Heart left ventricle (tissue), 16 donors: ENCODE data around the gene PRPF6. TPM values are rescaled to one million over a fixed set of nuclear protein-coding genes. Genes with fewer than 3 reads are reported as not detected.

Source experiments
- ATAC-seq, 4 donors: fragments of 200-7000 bp; cut with Tn5 transposase; one replicate each; pipeline ENCODE4 v1.9.1; 2020 to 2022; ENCODE audit warnings: moderate library complexity in 4 of 4, mild to moderate bottlenecking in 3 of 4, moderate number of reproducible peaks in 1 of 4
- DNase-seq, 5 donors: peaks; one replicate each; pipeline ENCODE4 v3.0.0-alpha.2; 2020
- H3K27ac ChIP-seq, 12 donors: fragments of 200-600 bp; sonication (generic) in 4 of 12; one replicate each; pipeline versions ENCODE4 v1.5.0 to v1.8.0; 2016 to 2022; ENCODE audit warnings: mild to moderate bottlenecking in 2 of 12
- H3K27me3 ChIP-seq, 9 donors: fragments of 200-600 bp; sonication (generic) in 2 of 9; one replicate each; pipeline versions ENCODE4 v1.5.1 to v1.8.0; 2016 to 2022; ENCODE audit warnings: mild to moderate bottlenecking in 3 of 9
- H3K36me3 ChIP-seq, 9 donors: fragments of 200-600 bp; sonication (generic) in 2 of 9; one replicate each; pipeline versions ENCODE4 v1.5.0 to v1.8.0; 2018 to 2022; ENCODE audit warnings: mild to moderate bottlenecking in 2 of 9
- H3K4me1 ChIP-seq, 12 donors: fragments of 200-600 bp; sonication (generic) in 4 of 12; one replicate each; pipeline versions ENCODE4 v1.5.0 to v1.8.0; 2016 to 2022; ENCODE audit warnings: mild to moderate bottlenecking in 3 of 12
- H3K4me3 ChIP-seq, 12 donors: fragments of 200-600 bp; sonication (generic) in 4 of 12; one replicate each; pipeline versions ENCODE4 v1.5.0 to v1.8.0; 2017 to 2022; ENCODE audit warnings: mild to moderate bottlenecking in 9 of 12, moderate library complexity in 4 of 12
- H3K9me3 ChIP-seq, 12 donors: fragments of 200-600 bp; sonication (generic) in 4 of 12; one replicate each; pipeline versions ENCODE4 v1.5.0 to v1.8.0; 2016 to 2022; ENCODE audit warnings: mild to moderate bottlenecking in 1 of 12
- CTCF ChIP-seq, 12 donors: fragments of 200-600 bp; sonication (generic) in 4 of 12; IDR thresholded peaks; one replicate each; pipeline versions ENCODE4 v1.5.0 to v1.8.0; 2018 to 2022; ENCODE audit warnings: antibody characterized with exemption in 12 of 12, mild to moderate bottlenecking in 5 of 12
- POLR2A ChIP-seq, 2 donors: fragments of 450-650 bp; IDR thresholded peaks; one replicate each; pipeline ENCODE4 v1.6.1; 2017; ENCODE audit warnings: antibody characterized with exemption in 2 of 2, mild to moderate bottlenecking in 2 of 2, moderate library complexity in 2 of 2
- WGBS, 4 donors: extraction: QIAGEN DNeasy Blood & Tissue Kit in 2 of 4; methylation state at CpG; one replicate each; pipeline versions ENCODE4 v1.1.5 to v1.1.7; 2013 to 2018; 5-methylcytosine and 5-hydroxymethylcytosine counted together
- intact Hi-C, 10 donors: fragments of 100-400 bp; cut with DNase I; formaldehyde crosslinking; loops; one replicate each; pipeline versions ENCODE4 v1.11.1 to v1.14.2; 2022
- polyA plus RNA-seq, 2 donors: library from polyadenylated mRNA; stranded (reverse); fragments of 200-250 nt; gene quantifications; one replicate each; pipeline ENCODE4 v1.2.3, GENCODE V29; 2013
- total RNA-seq, 9 donors: library from RNA; depleted of rRNA in 2 of 9; stranded (reverse); fragments of >200 nt in 2 of 9; fragmentation: NEBNext Ultra II Directional in 3 of 9; extraction: Animal tissue kit (Norgen Biotek cat#: 25700) in 3 of 9; gene quantifications; one replicate each; pipeline versions ENCODE4 v1.1.0 to v1.2.4, GENCODE V29; 2016 to 2023
- donor health status: ischemic (EF 13 %, LVEDD 7.1; RV severe dilation, severe dysfunction).
- donor health status: healthy with polysubstance abuse.
- donor health status: DM: no; HTN: yes; CAD: no.
- donor health status: DM: no; HTN: no; CAD: no.
- donor health status: ischemic (EF 25% LVEDD 6.9; RV normal size, moderate dysfunction).
- donor health status: ischemic (EF 25% LVEDD 5.7; RV mildly dilated, moderate dysfunction).
- donor health status: healthy.
- donor health status: DM: yes; HTN: yes; CAD: no.
- donor health status: ischemic (EF 35%, LVEDD 5.7; RV mildly dilated, moderate dysfunction).
- donor health status: nonischemic (EF 11% LVEDD 7.7; RV severe dilation, severe dysfunction).
- donor health status: DM: yes; HTN: yes; CAD: no.
- donor health status: PGD.
- donor health status: ischemic (EF 29% LVEDD 5.4; RV normal size, mild dysfunction).
- donor health status: nonischemic (EF 23%, LVEDD 6.1; RV moderate dilation, normal function).

PRPF6 gene
- total and polyA plus RNA-seq, 11 donors: 31.0 to 62.6 (median 47.6) TPM

GRCh38 chr20:64037498-64038213 is 56.7 kb downstream of the PRPF6 start:
- H3K4me3 ChIP-seq: peak overlapping the region; percentile 9 to 62 (median 56)
- no peaks in the 10 kb centered on the region for H3K9me3 ChIP-seq
- 8 to 16% (median 11%) methylated on average over 22 to 36 of the region's 36 CpGs for WGBS, 4 donors
- ATAC-seq (no peak), DNase-seq (no peak)
- peaks cover 8 to 74% (median 36%) of the 10 kb centered on the region in 12 donors for H3K4me1 ChIP-seq
- H3K27ac ChIP-seq: peak overlapping the region in 9 of 12 donors; percentile 64 to 93 (median 87)
- TF ChIP-seq POLR2A (IDR thresholded peaks at IDR 0.05) (no peak), CTCF (IDR thresholded peaks at IDR 0.05) (no peak)
- peaks cover 0 to 64% (median 44%) of the 10 kb centered on the region in 9 donors for H3K27me3 ChIP-seq
- intact Hi-C loops: loop anchor here in 9 of 10 donors (2.0 to 10.0 kb wide), 6 partner anchors 19 to 85 kb away; partner anchors contain the start of gene PRPF6 (in 4 of the 9)
- H3K36me3 ChIP-seq: peaks cover 0 to 26% (median 14%) of the 10 kb centered on the region in 9 donors

GRCh38 chr20:64038224-64038564 is 57.3 kb downstream of the PRPF6 start:
- ATAC-seq (peak in 2 of 4 donors; percentile 1 to 7), DNase-seq (no peak)
- intact Hi-C loops: loop anchor here in 9 of 10 donors (2.0 to 10.0 kb wide), 6 partner anchors 19 to 84 kb away; partner anchors contain the start of gene PRPF6 (in 4 of the 9)
- H3K36me3 ChIP-seq: peaks cover 0 to 21% (median 10%) of the 10 kb centered on the region in 9 donors
- peaks cover 8 to 74% (median 36%) of the 10 kb centered on the region in 12 donors for H3K4me1 ChIP-seq
- H3K4me3 ChIP-seq: peak overlapping the region; percentile 9 to 62 (median 56)
- H3K9me3 ChIP-seq: no peaks in the 10 kb centered on the region
- peak overlapping the region in 11 of 12 donors; percentile 64 to 93 (median 86) for H3K27ac ChIP-seq
- peaks cover 0 to 64% (median 44%) of the 10 kb centered on the region in 9 donors for H3K27me3 ChIP-seq
- no peak for TF ChIP-seq CTCF (IDR thresholded peaks at IDR 0.05)
- WGBS, 4 donors: 0 to 2% (median 2%) methylated on average over 1 to 30 of the region's 30 CpGs

GRCh38 chr20:64038565-64039292 is 57.8 kb downstream of the PRPF6 start:
- no peak for TF ChIP-seq POLR2A (IDR thresholded peaks at IDR 0.05)
- peak; percentile 66 to 81 (median 74) for TF ChIP-seq CTCF (IDR thresholded peaks at IDR 0.05)
- DNase-seq (peak; percentile 80 to 92 (median 87)), ATAC-seq (peak; percentile 77 to 89 (median 83))
- 0 to 1% (median 0%) methylated on average over 2 to 91 of the region's 91 CpGs for WGBS, 4 donors
- peaks cover 0 to 64% (median 44%) of the 10 kb centered on the region in 9 donors for H3K27me3 ChIP-seq
- peaks cover 8 to 74% (median 36%) of the 10 kb centered on the region in 12 donors for H3K4me1 ChIP-seq
- H3K36me3 ChIP-seq: peaks cover 0 to 16% (median 7%) of the 10 kb centered on the region in 9 donors
- intact Hi-C loops: loop anchor here in 9 of 10 donors (1.0 to 10.0 kb wide), 7 partner anchors 18 to 84 kb away; partner anchors contain the start of gene PRPF6 (in 4 of the 9)
- no peaks in the 10 kb centered on the region for H3K9me3 ChIP-seq
- H3K27ac ChIP-seq: peak overlapping the region; percentile 64 to 93 (median 84)
- H3K4me3 ChIP-seq: peak overlapping the region; percentile 9 to 62 (median 56)
